ENCODE results near the gene CTNND2.

DNA sequence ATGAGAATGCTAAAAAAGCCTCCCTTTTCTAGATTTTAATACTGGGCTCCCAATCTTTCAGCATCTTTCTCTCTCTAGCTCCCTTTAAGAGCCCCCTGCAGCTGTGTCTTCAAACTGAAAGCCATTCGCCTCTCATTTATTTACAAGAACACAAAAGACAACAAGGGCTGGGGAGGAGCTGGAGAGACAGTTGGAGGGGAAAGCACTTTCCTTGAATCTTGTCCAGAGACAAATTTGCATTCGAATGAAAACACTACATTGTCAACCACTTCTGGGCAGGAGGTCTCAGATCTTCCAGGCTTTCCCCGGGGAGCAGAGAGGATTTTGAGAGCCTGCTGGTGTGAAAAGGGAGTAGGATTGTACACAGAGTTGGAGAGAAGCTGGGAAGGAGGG is 518.3 kb downstream of the CTNND2 start:
- TF ChIP-seq CTCF (conservative IDR thresholded peaks at IDR 0.05 in 1 of 2, IDR thresholded peaks at IDR 0.05 in 1 of 2; ENCODE audit: extremely low read depth in 1 of 2, insufficient read depth in 1 of 2, low read depth in 1 of 2, low read length in 2 of 2) = no peak
- no peak for TF ChIP-seq EZH2 (IDR thresholded peaks at IDR 0.05; ENCODE audit: borderline replicate concordance, low read length)
